ENCODE results near the gene CMTM7. TPM values are rescaled to one million over a fixed set of nuclear protein-coding genes. Genes with fewer than 3 reads are reported as not detected.
A peak's percentile ranks its signal among the peaks of the same experiment; 100 is the strongest.

CMTM7 gene
- total RNA-seq, 4 donors from 2014 or later: 14.8 to 24.7 (median 22.0) TPM

DNA sequence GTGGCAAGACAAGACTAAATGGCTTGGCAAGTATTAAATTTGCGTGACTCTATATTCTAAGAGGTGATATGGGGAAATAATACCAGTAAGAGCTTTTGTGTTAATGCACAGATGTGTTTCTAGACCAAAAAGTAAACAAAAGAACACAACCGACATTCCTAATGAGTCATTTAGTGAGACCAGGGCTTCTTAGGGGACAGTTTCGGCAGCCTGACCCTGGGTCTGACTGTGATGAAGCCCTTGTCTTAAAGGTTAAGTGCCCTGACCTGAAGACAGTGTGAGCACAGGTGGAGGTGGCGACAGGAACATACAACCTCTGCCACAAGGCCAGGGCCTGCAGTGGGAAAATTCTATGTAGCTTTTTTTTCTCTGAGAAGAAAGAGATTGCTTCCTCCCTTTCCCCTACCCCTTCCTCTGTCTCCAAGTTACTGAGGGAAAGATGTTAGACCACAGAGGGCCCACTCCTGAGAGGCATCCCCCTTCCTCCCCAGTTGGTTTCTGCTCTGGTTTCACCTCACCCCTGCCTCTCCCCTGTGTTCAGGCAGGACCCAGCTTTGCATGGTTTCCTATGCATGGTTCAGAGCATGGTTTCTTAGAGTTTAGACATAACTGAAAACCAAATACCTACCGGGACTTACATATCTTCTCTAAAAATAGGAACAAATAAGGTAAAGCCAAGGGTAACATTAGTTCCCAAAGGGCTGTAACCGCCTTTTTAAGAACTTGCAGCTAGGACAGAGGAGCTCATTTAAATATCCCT, 24.8 kb upstream of the CMTM7 start:
- Histone ChIP-seq H3K4me1 (peaks cover 5 to 8% of the 10 kb centered on the region in 2 donors), H3K36me3 (no peaks in the 10 kb centered on the region), H3K27ac (no peak overlapping the region), H3K4me3 (replicated peaks in 1 of 3) (no peak overlapping the region), H3K9me3 (no peaks in the 10 kb centered on the region), H3K27me3 (no peaks in the 10 kb centered on the region)
- TF ChIP-seq, protein P1, sequence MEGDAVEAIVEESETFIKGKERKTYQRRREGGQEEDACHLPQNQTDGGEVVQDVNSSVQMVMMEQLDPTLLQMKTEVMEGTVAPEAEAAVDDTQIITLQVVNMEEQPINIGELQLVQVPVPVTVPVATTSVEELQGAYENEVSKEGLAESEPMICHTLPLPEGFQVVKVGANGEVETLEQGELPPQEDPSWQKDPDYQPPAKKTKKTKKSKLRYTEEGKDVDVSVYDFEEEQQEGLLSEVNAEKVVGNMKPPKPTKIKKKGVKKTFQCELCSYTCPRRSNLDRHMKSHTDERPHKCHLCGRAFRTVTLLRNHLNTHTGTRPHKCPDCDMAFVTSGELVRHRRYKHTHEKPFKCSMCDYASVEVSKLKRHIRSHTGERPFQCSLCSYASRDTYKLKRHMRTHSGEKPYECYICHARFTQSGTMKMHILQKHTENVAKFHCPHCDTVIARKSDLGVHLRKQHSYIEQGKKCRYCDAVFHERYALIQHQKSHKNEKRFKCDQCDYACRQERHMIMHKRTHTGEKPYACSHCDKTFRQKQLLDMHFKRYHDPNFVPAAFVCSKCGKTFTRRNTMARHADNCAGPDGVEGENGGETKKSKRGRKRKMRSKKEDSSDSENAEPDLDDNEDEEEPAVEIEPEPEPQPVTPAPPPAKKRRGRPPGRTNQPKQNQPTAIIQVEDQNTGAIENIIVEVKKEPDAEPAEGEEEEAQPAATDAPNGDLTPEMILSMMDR (IDR thresholded peaks at IDR 0.05): no peak
- TF ChIP-seq POLR2A (IDR thresholded peaks at IDR 0.05): no peak
- no peak for DNase-seq
- WGBS, 2 donors: 78 to 83% methylated on average over 6 of the region's 6 CpGs
- intact Hi-C loops (cut with DNase I): no loop called here

DNA sequence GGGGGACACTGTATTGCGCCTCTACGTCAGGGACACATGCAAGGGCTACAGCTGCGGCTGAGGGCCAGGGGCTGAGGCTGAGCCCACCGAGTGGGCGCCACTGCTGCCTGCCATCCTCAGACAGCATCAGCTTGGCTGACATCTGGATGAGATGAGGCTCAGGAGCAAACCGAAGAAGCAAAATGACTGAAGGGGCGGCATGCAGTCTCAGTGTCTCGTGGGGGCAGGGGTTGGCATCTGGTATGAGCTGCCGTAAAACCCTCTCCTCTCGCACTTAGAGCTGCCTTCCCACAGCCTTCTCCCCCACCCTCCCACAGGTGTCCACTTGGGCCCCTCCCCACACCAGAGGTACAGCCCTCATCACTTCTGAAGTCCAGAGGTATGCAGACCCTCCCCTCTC, 24.2 kb upstream of the CMTM7 start:
- 88 to 94% methylated on average over 5 to 10 of the region's 10 CpGs for WGBS, 2 donors
- no peak for DNase-seq

DNA sequence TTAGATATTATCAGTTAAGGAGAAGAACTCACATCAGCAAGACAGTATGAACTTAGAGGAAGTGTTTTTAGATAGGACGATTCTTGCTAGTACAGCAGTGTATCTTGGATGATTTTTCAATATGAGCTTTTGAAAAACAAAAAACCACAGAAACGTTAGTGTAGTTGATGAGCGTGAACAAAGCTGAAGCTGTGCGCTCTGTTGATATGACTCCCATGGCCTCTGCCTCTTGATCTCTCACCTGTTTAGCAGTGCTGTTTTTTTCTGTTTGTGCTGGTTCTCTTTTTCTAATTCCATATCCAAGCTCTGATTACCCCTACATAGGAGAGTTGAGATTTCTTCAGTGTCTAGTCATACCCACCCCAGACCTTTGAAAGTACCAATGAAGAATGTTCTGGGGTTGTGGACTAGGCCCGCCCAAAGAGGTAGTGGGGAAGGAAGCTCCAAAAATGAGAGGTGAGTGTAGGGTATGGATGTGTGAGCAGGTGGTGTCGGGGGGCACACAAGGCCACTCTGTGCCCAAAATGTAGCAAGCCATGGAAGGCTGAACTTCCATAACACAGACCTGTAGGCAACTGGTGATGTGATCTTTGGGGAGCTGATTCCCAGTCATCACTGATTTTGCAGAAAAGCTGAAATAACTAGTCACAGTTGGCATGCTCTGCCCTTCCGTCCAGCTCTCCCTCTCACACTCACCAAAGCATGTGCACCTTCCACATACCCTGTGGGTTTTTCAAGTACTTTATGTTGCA, 20.0 kb upstream of the CMTM7 start:
- intact Hi-C loops (cut with DNase I): no loop called here
- 63 to 73% methylated on average over 7 of the region's 7 CpGs for WGBS, 2 donors
- TF ChIP-seq POLR2A (IDR thresholded peaks at IDR 0.05): no peak
- TF ChIP-seq, protein P1 (IDR thresholded peaks at IDR 0.05): no peak

More for the DNA sequence above, 24.2 kb upstream of the CMTM7 start:
- Histone ChIP-seq H3K36me3 (no peaks in the 10 kb centered on the region), H3K9me3 (no peaks in the 10 kb centered on the region), H3K4me1 (peaks cover 8 to 14% of the 10 kb centered on the region in 2 donors), H3K4me3 (replicated peaks in 1 of 3) (no peak overlapping the region), H3K27ac (no peak overlapping the region), H3K27me3 (no peaks in the 10 kb centered on the region)
- TF ChIP-seq, protein P1 (IDR thresholded peaks at IDR 0.05): no peak
- TF ChIP-seq POLR2A (IDR thresholded peaks at IDR 0.05): no peak
- intact Hi-C loops (cut with DNase I): no loop called here

GRCh38 chr3:32372213-32372490, 19.5 kb upstream of the CMTM7 start:
- WGBS, 2 donors: 66 to 68% methylated on average over 4 of the region's 4 CpGs
- intact Hi-C loops (cut with DNase I): no loop called here
- Histone ChIP-seq H3K36me3 (no peaks in the 10 kb centered on the region), H3K9me3 (no peaks in the 10 kb centered on the region), H3K27ac (peak overlapping the region in 2 of 3 donors; percentile 16 to 17), H3K4me3 (replicated peaks in 1 of 3) (no peak overlapping the region), H3K27me3 (no peaks in the 10 kb centered on the region), H3K4me1 (peaks cover 8 to 15% of the 10 kb centered on the region in 2 donors)
- TF ChIP-seq, protein P1 (IDR thresholded peaks at IDR 0.05): peak in 1 of 6 experiments; percentile 2
- no peak for TF ChIP-seq POLR2A (IDR thresholded peaks at IDR 0.05)
- DNase-seq: no peak

More for the DNA sequence above, 20.0 kb upstream of the CMTM7 start:
- no peak overlapping the region for H3K4me3 ChIP-seq (replicated peaks in 1 of 3)
- peaks cover 8 to 15% of the 10 kb centered on the region in 2 donors for H3K4me1 ChIP-seq
- H3K27ac ChIP-seq: peak overlapping the region; percentile 19 to 40 (median 38)
- H3K36me3 ChIP-seq: no peaks in the 10 kb centered on the region
- peak; percentile 51 to 57 for DNase-seq
- H3K27me3 ChIP-seq: no peaks in the 10 kb centered on the region
- H3K9me3 ChIP-seq: no peaks in the 10 kb centered on the region

GRCh38 chr3:32373276-32373675, 18.4 kb upstream of the CMTM7 start:
- Histone ChIP-seq H3K4me1 (peaks cover 8 to 15% of the 10 kb centered on the region in 2 donors), H3K36me3 (no peaks in the 10 kb centered on the region), H3K27me3 (no peaks in the 10 kb centered on the region), H3K9me3 (no peaks in the 10 kb centered on the region), H3K27ac (no peak overlapping the region), H3K4me3 (replicated peaks in 1 of 3) (no peak overlapping the region)
- WGBS, 2 donors: 91 to 93% methylated on average over 5 of the region's 5 CpGs
- no peak for DNase-seq
- TF ChIP-seq, protein P1 (IDR thresholded peaks at IDR 0.05): no peak
- TF ChIP-seq POLR2A (IDR thresholded peaks at IDR 0.05): no peak
- intact Hi-C loops (cut with DNase I): no loop called here

Measured in thyroid gland (tissue), 4 donors.